Thyroid gland (tissue), 4 donors: Measurements from ENCODE around the gene MRC2. TPM values are rescaled to one million over a fixed set of nuclear protein-coding genes. Genes with fewer than 3 reads are reported as not detected.

Experiments
- DNase-seq, 2 donors: peaks; one replicate each; pipeline ENCODE4 v3.0.0-alpha.2; 2019
- H3K27ac ChIP-seq, 3 donors: fragments of 200-600 bp; sonication (generic); 1 replicate in 2 of 3; 2 replicates in 1 of 3; pipeline ENCODE4 v1.5.1; 2016 to 2019; ENCODE audit warnings: mild to moderate bottlenecking in 1 of 3, moderate library complexity in 1 of 3
- H3K27me3 ChIP-seq: fragments of 200-600 bp; sonication (generic); one replicate; pipeline ENCODE4 v1.5.1; 2019
- H3K36me3 ChIP-seq, 2 donors: fragments of 200-600 bp; sonication (generic); one replicate each; pipeline ENCODE4 v1.5.1; 2016 to 2019
- H3K4me1 ChIP-seq, 2 donors: fragments of 200-600 bp; sonication (generic); one replicate each; pipeline ENCODE4 v1.5.1; 2017 to 2019
- H3K4me3 ChIP-seq, 3 donors: fragments of 200-600 bp; sonication (generic); replicated peaks in 1 of 3; 1 replicate in 2 of 3; 2 replicates in 1 of 3; pipeline ENCODE4 v1.5.1; 2016; ENCODE audit warnings: mild to moderate bottlenecking in 1 of 3
- H3K9me3 ChIP-seq: fragments of 200-600 bp; sonication (generic); one replicate; pipeline ENCODE4 v1.5.1; 2017
- CTCF ChIP-seq, 6 experiments: fragments of 200-600 bp in 3 of 6; fragments of 450-650 bp in 3 of 6; sonication (generic) in 3 of 6; IDR thresholded peaks; one replicate each; pipeline ENCODE4 v1.5.1; 2016 to 2019; ENCODE audit warnings: antibody characterized with exemption in 6 of 6, mild to moderate bottlenecking in 2 of 6, inconsistent platforms in 1 of 6, moderate library complexity in 1 of 6
- POLR2A ChIP-seq, 2 donors: fragments of 450-650 bp; IDR thresholded peaks; one replicate each; pipeline ENCODE4 v1.6.1; 2017; ENCODE audit warnings: antibody characterized with exemption in 2 of 2, mild to moderate bottlenecking in 2 of 2, moderate library complexity in 1 of 2
- WGBS, 2 donors: methylation state at CpG; one replicate each; pipeline ENCODE4 v1.1.5; 2017; 5-methylcytosine and 5-hydroxymethylcytosine counted together
- intact Hi-C: fragments of 100-400 bp; cut with DNase I; formaldehyde crosslinking; loops from one replicate; pipeline ENCODE4 v1.15.1; 2023
- total RNA-seq, 4 donors: library from RNA; depleted of rRNA; stranded (reverse); fragments of >200 nt; gene quantifications; one replicate each; pipeline ENCODE4 v1.2.3, GENCODE V29; 2016

Gene MRC2
- total RNA-seq, 4 donors from 2014 or later = 7.9 to 15.2 (median 10.9) TPM

GRCh38 chr17:62618647-62619416 is 8.6 kb upstream of the MRC2 start:
- Histone ChIP-seq H3K36me3 (peaks cover 0 to 4% of the 10 kb centered on the region in 2 donors), H3K4me1 (no peaks in the 10 kb centered on the region), H3K27ac (no peak overlapping the region), H3K27me3 (no peaks in the 10 kb centered on the region), H3K4me3 (no peak overlapping the region), H3K9me3 (no peaks in the 10 kb centered on the region)
- DNase-seq = no peak
- intact Hi-C loops = no loop called here
- WGBS, 2 donors = 71 to 75% methylated on average over 17 of the region's 17 CpGs
- TF ChIP-seq POLR2A (IDR thresholded peaks at IDR 0.05) (no peak), CTCF (IDR thresholded peaks at IDR 0.05) (no peak)

- WGBS, 2 donors = 82 to 90% methylated on average over 9 to 10 of the region's 10 CpGs
- Histone ChIP-seq H3K36me3 (peaks cover 0 to 4% of the 10 kb centered on the region in 2 donors), H3K4me1 (no peaks in the 10 kb centered on the region), H3K27me3 (no peaks in the 10 kb centered on the region), H3K27ac (no peak overlapping the region), H3K4me3 (no peak overlapping the region), H3K9me3 (no peaks in the 10 kb centered on the region)
- no peak for DNase-seq
- TF ChIP-seq POLR2A (IDR thresholded peaks at IDR 0.05) = no peak
- no peak for TF ChIP-seq CTCF (IDR thresholded peaks at IDR 0.05)
- intact Hi-C loops = no loop called here
These were observed 7.9 kb upstream of the MRC2 start for GRCh38 chr17:62619417-62620155.

DNA sequence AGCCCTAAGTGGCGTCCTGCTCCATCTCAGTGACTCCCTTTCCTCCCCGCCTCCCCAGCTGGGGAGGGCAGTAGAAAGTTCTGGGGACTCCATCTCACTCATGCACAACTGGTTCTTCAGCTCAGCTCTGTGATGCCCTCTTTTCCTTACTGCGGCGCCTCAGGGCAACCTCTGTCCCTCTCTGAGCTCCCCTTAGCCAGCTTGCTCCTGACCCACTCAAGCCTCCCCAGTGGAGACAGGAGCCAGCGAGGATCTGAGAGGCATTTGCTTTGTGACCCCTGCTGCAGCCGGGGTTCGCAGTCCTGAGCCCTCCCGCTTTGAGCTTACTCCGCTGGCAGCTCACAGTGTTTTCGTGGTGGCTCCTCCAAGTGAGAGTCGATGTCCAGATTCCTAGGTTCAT is 6.2 kb upstream of the MRC2 start:
- H3K4me3 ChIP-seq = no peak overlapping the region
- WGBS, 2 donors = 84 to 94% methylated on average over 5 to 11 of the region's 11 CpGs
- no peak overlapping the region for H3K27ac ChIP-seq
- H3K9me3 ChIP-seq = no peaks in the 10 kb centered on the region
- no peak for DNase-seq
- intact Hi-C loops = no loop called here
- no peaks in the 10 kb centered on the region for H3K36me3 ChIP-seq
- TF ChIP-seq POLR2A (IDR thresholded peaks at IDR 0.05) = no peak
- no peak for TF ChIP-seq CTCF (IDR thresholded peaks at IDR 0.05)
- no peaks in the 10 kb centered on the region for H3K4me1 ChIP-seq
- no peaks in the 10 kb centered on the region for H3K27me3 ChIP-seq

DNA sequence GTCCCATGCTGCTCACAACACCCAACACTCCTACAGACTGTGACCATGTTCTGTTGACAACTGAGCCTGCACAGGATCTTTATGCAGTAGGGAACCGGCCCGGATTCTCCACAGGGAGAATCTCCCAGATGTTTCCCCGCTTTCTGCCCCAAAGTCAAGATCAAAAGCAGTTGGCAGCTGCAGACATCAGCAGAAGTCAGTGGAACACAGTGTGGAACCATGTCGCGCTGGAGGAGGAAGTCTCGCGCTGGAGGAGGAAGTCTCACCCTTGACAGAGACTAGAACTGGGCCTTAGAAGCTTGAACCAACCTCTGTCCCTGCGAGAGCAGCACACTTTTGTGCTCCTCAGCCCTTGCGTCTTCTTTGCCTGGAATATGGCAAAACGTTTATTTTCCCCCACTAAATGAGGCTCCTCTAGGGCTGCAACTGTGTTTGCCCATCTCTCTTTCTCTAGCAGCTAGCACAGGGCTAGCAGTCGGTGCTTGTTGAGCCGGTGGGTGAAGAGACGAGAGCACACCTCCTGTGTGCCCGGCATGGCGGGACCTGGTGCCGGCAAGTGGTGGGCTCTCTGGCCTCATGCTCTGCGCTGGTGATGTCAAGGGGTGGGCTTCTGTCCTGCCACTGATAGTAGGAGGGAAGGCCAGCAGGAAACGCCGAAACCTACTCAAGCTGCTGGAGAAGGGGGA is 2.1 kb upstream of the MRC2 start:
- intact Hi-C loops = no loop called here
- 88 to 90% methylated on average over 16 to 19 of the region's 19 CpGs for WGBS, 2 donors
- no peak for TF ChIP-seq CTCF (IDR thresholded peaks at IDR 0.05)
- no peak for TF ChIP-seq POLR2A (IDR thresholded peaks at IDR 0.05)
- Histone ChIP-seq H3K27ac (no peak overlapping the region), H3K4me3 (no peak overlapping the region), H3K9me3 (no peaks in the 10 kb centered on the region), H3K27me3 (no peaks in the 10 kb centered on the region), H3K36me3 (no peaks in the 10 kb centered on the region), H3K4me1 (peaks cover 6 to 22% of the 10 kb centered on the region in 2 donors)
- no peak for DNase-seq
